ENCODE results near the gene DNASE2. TPM values are rescaled to one million over a fixed set of nuclear protein-coding genes. Genes with fewer than 3 reads are reported as not detected.

Gene DNASE2
- total RNA-seq, 1 experiment from 2014 or later, result 75.9 TPM

Small RNA genes within 50 kb of the gene (small RNA-seq; reads per million reads assigned to genes)
- gene MIR5695 (0 reads per million in 2 experiments), gene MIR6794 (0 reads per million in 2 experiments)

Other genes with a start within 250 kb of the DNASE2 start
- 32.0 and 33.5 TPM in 2 replicates for gene MAN2B1, start 214.7 kb downstream of the DNASE2 start, total RNA-seq (2014; rRNA removed; shearing (Covaris generic))
- gene WDR83, start 214.6 kb downstream of the DNASE2 start, total RNA-seq (2014; rRNA removed; shearing (Covaris generic)), result 2.9 and 8.0 TPM in 2 replicates
- 52.7 and 57.8 TPM in 2 replicates for gene DHPS, start 199.6 kb downstream of the DNASE2 start, total RNA-seq (2014; rRNA removed; shearing (Covaris generic))
- not detected in 2 replicates for gene GNG14, start 193.5 kb downstream of the DNASE2 start, total RNA-seq (2014; rRNA removed; shearing (Covaris generic))
- 6.1 and 8.6 TPM in 2 replicates for gene FBXW9, start 184.8 kb downstream of the DNASE2 start, total RNA-seq (2014; rRNA removed; shearing (Covaris generic))
- 13.9 and 18.2 TPM in 2 replicates for gene TNPO2, start 157.5 kb downstream of the DNASE2 start, total RNA-seq (2014; rRNA removed; shearing (Covaris generic))
- gene TRIR, start 146.8 kb downstream of the DNASE2 start, total RNA-seq (2014; rRNA removed; shearing (Covaris generic)), result 180 and 188 TPM in 2 replicates
- gene GET3, start 144.0 kb downstream of the DNASE2 start, total RNA-seq (2014; rRNA removed; shearing (Covaris generic)), result 100 and 120 TPM in 2 replicates
- gene BEST2, start 129.7 kb downstream of the DNASE2 start, total RNA-seq (2014; rRNA removed; shearing (Covaris generic)), result not detected in 2 replicates
- 4.9 and 5.7 TPM in 2 replicates for gene HOOK2, start 105.9 kb downstream of the DNASE2 start, total RNA-seq (2014; rRNA removed; shearing (Covaris generic))
- 30.1 and 30.7 TPM in 2 replicates for gene JUNB, start 90.0 kb downstream of the DNASE2 start, total RNA-seq (2014; rRNA removed; shearing (Covaris generic))
- not detected in 2 replicates for gene PRDX2, start 79.6 kb downstream of the DNASE2 start, total RNA-seq (2014; rRNA removed; shearing (Covaris generic))
- gene THSD8, start 79.4 kb downstream of the DNASE2 start, total RNA-seq (2014; rRNA removed; shearing (Covaris generic)), result 4.7 TPM in 1 of 2 replicates, not detected in the other
- gene RNASEH2A, start 74.9 kb downstream of the DNASE2 start, total RNA-seq (2014; rRNA removed; shearing (Covaris generic)), result 27.6 and 29.2 TPM in 2 replicates
- gene RTBDN, start 46.9 kb downstream of the DNASE2 start, total RNA-seq (2014; rRNA removed; shearing (Covaris generic)), result 0.21 and 1.6 TPM in 2 replicates
- 1.9 and 2.3 TPM in 2 replicates for gene MAST1, start 42.9 kb downstream of the DNASE2 start, total RNA-seq (2014; rRNA removed; shearing (Covaris generic))
- gene KLF1, start 5.8 kb upstream of the DNASE2 start, total RNA-seq (2014; rRNA removed; shearing (Covaris generic)), result 0.24 TPM in 1 of 2 replicates, not detected in the other
- 14.2 and 20.5 TPM in 2 replicates for gene GCDH, start 9.7 kb upstream of the DNASE2 start, total RNA-seq (2014; rRNA removed; shearing (Covaris generic))
- 0.50 and 0.64 TPM in 2 replicates for gene SYCE2, start 37.8 kb upstream of the DNASE2 start, total RNA-seq (2014; rRNA removed; shearing (Covaris generic))
- 42.1 and 44.7 TPM in 2 replicates for gene FARSA, start 52.3 kb upstream of the DNASE2 start, total RNA-seq (2014; rRNA removed; shearing (Covaris generic))
- 1,274 and 1,279 TPM in 2 replicates for gene CALR, start 57.2 kb upstream of the DNASE2 start, total RNA-seq (2014; rRNA removed; shearing (Covaris generic))
- 126 and 134 TPM in 2 replicates for gene RAD23A, start 64.4 kb upstream of the DNASE2 start, total RNA-seq (2014; rRNA removed; shearing (Covaris generic))
- 39.6 and 45.7 TPM in 2 replicates for gene GADD45GIP1, start 75.8 kb upstream of the DNASE2 start, total RNA-seq (2014; rRNA removed; shearing (Covaris generic))
- not detected in 2 replicates for gene DAND5, start 88.1 kb upstream of the DNASE2 start, total RNA-seq (2014; rRNA removed; shearing (Covaris generic))
- 4.2 and 4.9 TPM in 2 replicates for gene NFIX, start 114.0 kb upstream of the DNASE2 start, total RNA-seq (2014; rRNA removed; shearing (Covaris generic))
- gene LYL1, start 221.4 kb upstream of the DNASE2 start, total RNA-seq (2014; rRNA removed; shearing (Covaris generic)), result not detected in 2 replicates
- 32.9 and 36.8 TPM in 2 replicates for gene TRMT1, start 235.3 kb upstream of the DNASE2 start, total RNA-seq (2014; rRNA removed; shearing (Covaris generic))
- gene NACC1, start 236.8 kb upstream of the DNASE2 start, total RNA-seq (2014; rRNA removed; shearing (Covaris generic)), result 38.9 and 44.2 TPM in 2 replicates